Stimulated activated naive CD8-positive, alpha-beta T cell treated with anti-CD3 and anti-CD28 coated beads, Interleukin-15, amount 100 ng/mL, for 72 hours (primary cell): ENCODE measurements around the gene NFATC4.
A peak's percentile ranks its signal among the peaks of the same experiment; 100 is the strongest.

ENCODE experiments used
- ATAC-seq: fragments of 150-1000 bp; cut with Tn5 transposase; 2 replicates; pipeline ENCODE4 v1.10.0; 2021; ENCODE audit warnings: mild to moderate bottlenecking, moderate library complexity
- DNase-seq, 2 donors: peaks; one replicate each; pipeline ENCODE4 v3.0.0; 2021 to 2022
- H3K27ac Mint-ChIP-seq, 2 donors: one replicate each; pipeline ENCODE4 v1.8.0; 2022; ENCODE audit warnings: mild to moderate bottlenecking in 2 of 2, mixed read lengths in 2 of 2, moderate library complexity in 2 of 2
- H3K27me3 Mint-ChIP-seq: one replicate; pipeline ENCODE4 v1.8.0; 2022; ENCODE audit warnings: mixed read lengths
- H3K4me1 Mint-ChIP-seq: one replicate; pipeline ENCODE4 v1.8.0; 2022; ENCODE audit warnings: mild to moderate bottlenecking, mixed read lengths
- H3K4me3 Mint-ChIP-seq, 2 donors: one replicate each; pipeline ENCODE4 v1.8.0; 2022; ENCODE audit warnings: mild to moderate bottlenecking in 2 of 2, mixed read lengths in 2 of 2, moderate library complexity in 1 of 2
- H3K9me3 Mint-ChIP-seq, 2 donors: one replicate each; pipeline ENCODE4 v1.8.0; 2022; ENCODE audit warnings: mixed read lengths in 2 of 2

NFATC4 gene

DNA sequence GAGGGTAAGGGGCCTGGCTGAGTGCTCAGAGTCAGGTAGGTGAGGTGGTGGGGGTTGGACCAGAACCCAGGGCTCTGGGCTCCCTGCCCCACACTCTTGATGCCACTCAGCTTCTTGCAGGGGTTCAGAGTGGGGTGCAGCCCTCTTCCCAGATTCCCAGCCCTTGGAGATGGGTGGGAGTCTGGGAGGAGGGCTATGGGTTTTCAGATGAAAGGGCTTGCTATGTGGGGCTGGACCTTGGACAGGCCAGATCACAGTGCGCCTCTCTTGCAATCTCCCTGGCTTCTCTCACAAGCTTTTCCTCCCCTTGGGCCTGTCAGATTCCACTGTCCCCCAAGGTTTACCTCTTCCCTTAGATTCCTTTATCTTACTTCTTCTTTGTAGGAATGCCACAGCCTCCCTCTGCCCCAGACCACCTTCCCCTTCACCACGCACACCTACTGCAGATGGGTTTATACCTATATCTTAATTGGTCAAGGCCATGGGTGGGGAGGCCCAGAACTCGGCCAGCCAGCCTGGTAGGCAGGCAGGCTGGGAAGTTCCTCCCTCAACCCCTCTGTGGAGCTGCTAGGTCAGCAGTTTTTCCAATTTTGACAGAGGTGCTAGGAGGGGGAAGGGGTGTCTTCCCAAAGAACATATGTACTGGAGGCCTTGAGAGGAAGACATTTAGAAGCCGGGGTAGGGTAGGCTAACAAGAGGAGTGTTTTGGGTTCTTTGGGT is 32.2 kb downstream of the NFATC4 start:
- peaks cover 18% of the 10 kb centered on the region for H3K4me1 Mint-ChIP-seq
- H3K4me3 Mint-ChIP-seq = peak overlapping the region; percentile 19 to 80
- DNase-seq (no peak), ATAC-seq (no peak)
- peaks cover 50% of the 10 kb centered on the region for H3K27me3 Mint-ChIP-seq
- no peaks in the 10 kb centered on the region for H3K9me3 Mint-ChIP-seq
- no peak overlapping the region for H3K27ac Mint-ChIP-seq

DNA sequence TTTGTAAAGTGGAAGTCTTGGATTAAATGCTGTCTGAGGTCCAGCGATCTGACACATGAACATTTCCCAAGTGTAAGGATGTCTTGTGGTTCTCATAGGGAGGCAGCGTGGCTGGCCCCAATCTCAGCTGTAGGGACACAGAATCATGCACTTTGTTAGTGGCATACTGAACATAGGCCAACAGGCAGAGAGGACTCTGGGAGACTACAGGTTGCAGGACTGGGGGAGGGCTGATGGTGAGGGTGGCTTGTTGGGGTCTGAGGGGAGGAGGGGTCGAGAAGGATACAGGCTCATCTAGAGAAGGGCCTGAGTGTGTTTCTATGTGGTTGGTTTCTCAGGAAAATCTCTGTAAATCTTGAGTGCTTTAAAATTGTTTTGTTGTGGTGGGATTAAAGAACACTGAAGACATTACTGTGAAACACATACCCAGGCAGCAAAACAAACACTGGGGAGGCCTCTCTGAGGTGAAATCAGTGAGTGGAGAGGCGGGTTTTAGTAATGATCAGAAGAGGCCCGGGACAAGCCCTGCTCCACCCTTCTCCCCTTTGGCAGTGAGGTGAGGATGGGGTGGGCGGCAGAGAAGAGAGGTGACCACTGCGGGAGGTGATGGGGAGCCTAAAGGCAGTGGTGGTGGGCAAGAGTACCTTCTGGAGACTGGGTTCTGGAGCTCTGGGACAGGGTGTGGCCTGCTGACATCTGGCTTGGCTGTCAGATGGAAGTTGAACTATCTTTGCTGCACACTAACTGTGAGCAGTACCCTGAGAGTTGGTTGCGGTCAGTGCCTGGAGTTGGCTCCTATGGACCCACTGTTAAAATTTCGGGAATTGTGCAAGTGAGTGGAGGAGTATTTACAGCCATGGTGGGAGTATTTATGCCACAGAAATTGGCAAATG is 34.1 kb downstream of the NFATC4 start:
- H3K4me1 Mint-ChIP-seq = peaks cover 13% of the 10 kb centered on the region
- ATAC-seq (no peak), DNase-seq (no peak)
- no peak overlapping the region for H3K4me3 Mint-ChIP-seq
- H3K27ac Mint-ChIP-seq = no peak overlapping the region
- no peaks in the 10 kb centered on the region for H3K9me3 Mint-ChIP-seq
- peaks cover 43% of the 10 kb centered on the region for H3K27me3 Mint-ChIP-seq

DNA sequence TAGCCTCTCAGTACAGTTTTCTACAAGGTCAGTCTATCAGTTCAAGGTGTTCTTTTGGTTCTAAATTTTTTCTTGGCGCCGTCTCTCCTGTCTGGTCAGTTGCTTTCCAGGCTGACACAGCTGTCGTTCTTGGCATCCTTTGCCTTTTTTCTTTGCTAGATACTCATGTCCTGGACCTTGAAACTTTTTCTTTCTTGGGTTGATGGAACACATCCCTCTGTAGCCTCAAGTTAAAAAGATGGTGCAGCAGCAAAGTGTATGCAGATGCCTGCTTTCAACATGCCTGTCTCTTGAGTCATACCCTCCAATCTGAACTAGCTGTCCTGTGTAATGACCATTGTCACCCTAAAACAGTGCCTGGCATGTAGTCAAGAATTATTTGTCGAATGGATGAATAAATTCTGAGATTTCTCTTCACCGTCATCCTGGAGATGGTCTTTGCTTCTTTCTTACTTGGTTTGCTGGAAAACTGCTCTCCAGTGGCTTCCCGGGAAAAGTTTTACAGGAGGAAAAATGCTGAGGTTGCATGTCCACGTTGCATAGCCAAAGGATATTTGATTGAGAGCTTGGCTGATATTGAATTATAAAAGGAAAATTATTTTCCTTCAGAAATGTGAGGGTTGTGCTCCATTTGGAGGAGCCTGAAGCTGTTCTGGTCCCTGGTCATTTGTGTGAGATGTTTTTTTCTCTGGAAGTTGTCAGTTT is 35.5 kb downstream of the NFATC4 start:
- Mint-ChIP-seq H3K27ac (peak overlapping the region in 1 of 2 donors; percentile 5), H3K9me3 (no peaks in the 10 kb centered on the region), H3K4me3 (no peak overlapping the region), H3K4me1 (peaks cover 13% of the 10 kb centered on the region), H3K27me3 (peaks cover 34% of the 10 kb centered on the region)
- ATAC-seq (no peak), DNase-seq (no peak)

DNA sequence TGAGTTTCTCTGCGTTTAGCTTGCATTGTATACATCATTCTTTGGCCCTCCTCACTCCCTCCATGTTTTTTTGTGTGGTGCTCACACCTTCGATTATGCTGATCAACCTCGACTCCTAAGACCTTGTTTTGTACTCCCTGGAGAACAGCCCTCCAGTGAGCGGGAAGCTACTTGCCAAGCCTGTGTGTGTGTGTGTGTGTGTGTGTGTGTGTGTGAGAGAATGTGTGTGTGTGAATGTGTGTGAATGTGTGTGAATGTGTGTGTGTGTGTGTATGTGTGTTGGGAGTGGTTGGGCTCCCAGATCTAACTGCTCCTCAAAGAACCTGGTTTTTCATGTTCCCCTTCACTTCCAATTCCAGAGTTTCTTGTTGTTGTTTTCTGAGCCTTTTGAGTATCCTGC is 36.8 kb downstream of the NFATC4 start:
- no peak overlapping the region for H3K4me3 Mint-ChIP-seq
- no peak for DNase-seq
- H3K27ac Mint-ChIP-seq = no peak overlapping the region
- H3K9me3 Mint-ChIP-seq = no peaks in the 10 kb centered on the region
- no peak for ATAC-seq
- peaks cover 5% of the 10 kb centered on the region for H3K4me1 Mint-ChIP-seq
- H3K27me3 Mint-ChIP-seq = peaks cover 26% of the 10 kb centered on the region

DNA sequence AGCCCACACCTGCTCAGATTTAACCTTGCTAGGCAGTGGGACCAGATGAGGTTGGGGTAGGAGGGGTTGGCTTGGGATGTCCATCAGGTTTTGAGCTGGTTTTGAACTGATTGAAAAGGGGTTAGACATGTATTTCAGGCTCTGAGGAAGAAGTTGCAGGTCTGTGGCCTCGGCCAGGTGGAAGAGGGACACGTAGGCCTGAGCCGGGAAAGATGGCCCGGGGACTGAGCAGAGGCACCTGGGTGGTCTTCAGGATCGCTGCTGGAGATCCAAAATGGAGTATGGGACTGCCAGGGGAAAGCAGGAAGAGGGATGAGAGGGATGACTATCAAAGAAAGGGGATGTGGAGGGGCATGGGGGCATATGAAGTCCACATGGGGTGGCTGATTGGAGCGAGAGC is 38.4 kb downstream of the NFATC4 start:
- ATAC-seq = no peak
- H3K9me3 Mint-ChIP-seq = no peaks in the 10 kb centered on the region
- peaks cover 5% of the 10 kb centered on the region for H3K4me1 Mint-ChIP-seq
- H3K27me3 Mint-ChIP-seq = peaks cover 18% of the 10 kb centered on the region
- DNase-seq = no peak
- no peak overlapping the region for H3K4me3 Mint-ChIP-seq
- H3K27ac Mint-ChIP-seq = no peak overlapping the region

DNA sequence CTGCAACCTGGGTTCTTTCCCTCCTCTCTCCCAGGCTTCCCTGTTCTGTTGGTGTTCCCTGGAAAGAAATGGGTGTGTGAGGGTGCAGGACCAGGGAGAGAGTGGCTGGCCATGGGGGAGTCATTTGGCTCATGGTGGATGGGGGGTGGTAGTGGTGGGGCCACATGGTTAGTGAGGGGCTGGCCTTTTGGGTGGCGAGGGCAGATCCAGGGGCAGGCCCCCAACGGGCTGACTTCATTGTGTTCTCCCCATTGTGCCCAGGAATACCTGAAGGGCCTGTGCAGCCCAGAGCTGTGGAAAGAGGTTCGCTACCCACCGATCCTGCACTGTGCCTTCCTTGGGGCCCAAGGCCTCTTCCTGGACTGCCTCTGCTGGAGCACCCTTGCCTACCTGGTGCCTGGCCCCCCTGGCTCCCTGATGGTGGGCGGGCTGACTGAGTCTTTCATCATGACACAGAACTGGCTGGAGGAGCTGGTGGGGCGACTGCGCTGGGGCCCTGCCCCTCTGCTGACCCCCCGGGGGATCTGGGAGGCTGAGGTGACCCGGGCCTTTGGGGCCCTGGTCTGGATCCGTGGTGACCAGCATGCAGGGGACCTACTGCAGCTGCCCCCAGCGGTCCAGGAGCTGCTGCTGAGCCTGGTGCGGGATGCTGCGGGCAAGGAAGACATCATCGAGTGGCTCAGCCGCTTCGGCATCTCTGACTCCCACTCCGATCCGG is 39.8 kb downstream of the NFATC4 start:
- Mint-ChIP-seq H3K9me3 (no peaks in the 10 kb centered on the region), H3K27ac (peak overlapping the region in 1 of 2 donors; percentile 27), H3K4me3 (no peak overlapping the region), H3K4me1 (no peaks in the 10 kb centered on the region), H3K27me3 (peaks cover 17% of the 10 kb centered on the region)
- DNase-seq = no peak
- no peak for ATAC-seq

DNA sequence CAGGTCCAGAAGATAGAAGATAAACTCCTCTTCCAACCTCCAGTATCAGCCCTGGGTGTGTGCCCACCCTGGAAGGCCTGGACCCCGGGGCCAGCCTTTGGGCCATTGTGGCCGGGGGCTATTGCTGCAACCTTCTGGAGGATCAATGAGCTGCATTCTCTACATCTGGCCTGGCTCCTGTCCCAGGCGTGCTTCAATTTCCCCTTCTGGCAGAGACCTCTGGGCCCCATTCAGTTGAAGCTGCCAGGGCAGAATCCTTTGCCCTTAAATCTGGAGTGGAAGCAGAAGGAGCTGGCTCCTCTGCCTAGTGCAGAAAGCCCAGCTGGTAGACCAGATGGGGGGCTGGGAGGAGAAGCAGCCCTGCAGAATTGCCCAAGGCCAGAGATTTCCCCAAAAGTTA is 40.8 kb downstream of the NFATC4 start:
- Mint-ChIP-seq H3K4me3 (no peak overlapping the region), H3K4me1 (no peaks in the 10 kb centered on the region), H3K9me3 (no peaks in the 10 kb centered on the region), H3K27me3 (peaks cover 7% of the 10 kb centered on the region), H3K27ac (peak overlapping the region in 1 of 2 donors; percentile 59)
- DNase-seq = no peak
- no peak for ATAC-seq

DNA sequence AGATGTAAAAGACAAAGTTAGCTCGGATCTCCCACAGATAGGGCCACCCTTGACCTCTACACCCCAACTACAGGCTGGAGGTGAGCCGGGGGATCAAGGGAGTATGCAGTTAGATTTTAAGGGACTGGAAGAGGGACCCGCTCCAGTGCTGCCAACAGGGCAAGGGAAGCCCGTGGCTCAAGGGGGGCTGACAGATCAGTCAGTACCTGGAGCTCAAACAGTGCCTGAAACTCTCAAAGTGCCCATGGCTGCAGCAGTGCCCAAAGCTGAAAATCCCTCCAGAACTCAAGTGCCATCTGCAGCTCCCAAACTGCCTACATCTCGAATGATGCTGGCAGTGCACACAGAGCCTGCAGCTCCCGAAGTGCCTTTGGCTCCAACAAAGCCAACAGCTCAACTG is 41.2 kb downstream of the NFATC4 start:
- H3K9me3 Mint-ChIP-seq = no peaks in the 10 kb centered on the region
- no peak overlapping the region for H3K4me3 Mint-ChIP-seq
- ATAC-seq (no peak), DNase-seq (no peak)
- H3K27me3 Mint-ChIP-seq = peaks cover 3% of the 10 kb centered on the region
- no peak overlapping the region for H3K27ac Mint-ChIP-seq
- H3K4me1 Mint-ChIP-seq = no peaks in the 10 kb centered on the region

DNA sequence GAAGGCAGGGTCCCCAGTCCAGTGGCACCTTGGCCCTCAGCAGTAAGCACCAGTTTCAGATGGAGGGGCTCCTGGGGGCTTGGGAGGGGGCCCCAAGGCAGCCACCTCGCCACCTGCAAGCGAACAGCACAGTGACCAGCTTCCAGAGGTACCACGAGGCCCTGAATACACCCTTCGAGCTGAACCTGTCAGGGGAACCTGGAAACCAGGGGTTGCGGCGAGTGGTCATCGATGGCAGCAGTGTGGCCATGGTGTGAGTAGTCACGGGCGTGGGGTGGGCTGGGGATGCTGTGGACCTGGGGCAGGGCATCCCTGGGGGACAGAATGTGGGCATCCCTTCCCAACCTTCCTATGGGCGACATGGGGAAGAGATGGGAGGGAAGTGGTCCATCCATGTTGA is 42.0 kb downstream of the NFATC4 start:
- no peak overlapping the region for H3K27ac Mint-ChIP-seq
- no peaks in the 10 kb centered on the region for H3K27me3 Mint-ChIP-seq
- H3K4me1 Mint-ChIP-seq = no peaks in the 10 kb centered on the region
- no peak overlapping the region for H3K4me3 Mint-ChIP-seq
- ATAC-seq (no peak), DNase-seq (no peak)
- no peaks in the 10 kb centered on the region for H3K9me3 Mint-ChIP-seq

DNA sequence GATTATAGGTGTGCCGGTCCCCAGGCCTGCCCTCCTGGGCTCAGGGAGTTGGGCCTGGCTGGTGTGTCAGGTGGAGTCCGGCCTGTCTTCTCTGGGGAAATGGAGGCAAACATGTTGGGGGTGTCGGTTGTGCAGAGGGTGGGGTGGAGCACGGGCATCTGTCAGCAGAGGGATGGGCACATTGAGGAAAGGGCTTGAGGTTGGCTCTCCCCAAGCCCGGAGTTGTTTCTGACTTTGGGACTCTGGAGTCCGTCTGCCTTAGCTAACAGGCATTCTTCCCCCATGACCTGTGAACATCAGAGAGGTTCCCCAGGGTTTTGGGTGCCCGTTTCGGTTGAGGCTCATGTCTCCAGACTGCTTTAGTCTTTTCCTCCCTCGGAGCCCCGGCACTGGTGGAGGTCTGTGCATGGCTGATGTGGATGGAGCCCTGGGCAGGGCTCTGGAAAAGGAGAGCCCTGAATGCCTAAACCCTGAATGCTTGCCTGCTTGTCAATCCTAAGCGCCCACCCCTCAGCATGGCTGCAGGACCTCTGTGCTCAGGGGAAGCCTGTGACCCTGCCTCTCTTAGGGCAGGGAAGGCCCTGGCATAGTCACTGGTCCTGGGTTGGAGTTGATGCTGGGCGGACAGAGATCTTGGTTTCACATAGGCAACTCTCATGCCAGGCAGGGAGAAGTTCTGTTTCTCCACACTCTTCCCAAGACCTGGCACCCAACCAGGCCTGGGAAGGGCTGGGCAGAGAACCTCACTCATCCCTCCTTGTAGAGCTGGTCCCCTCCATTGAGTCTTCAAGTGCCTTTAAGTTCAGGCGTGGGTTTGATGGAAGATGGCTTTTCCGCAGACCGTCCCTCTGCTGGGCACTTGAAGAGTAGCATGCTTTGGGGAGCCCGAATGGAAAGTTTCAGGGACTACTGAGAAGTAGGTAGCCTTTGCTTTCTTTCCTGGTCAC is 43.7 kb downstream of the NFATC4 start:
- Mint-ChIP-seq H3K27ac (no peak overlapping the region), H3K4me3 (no peak overlapping the region), H3K4me1 (no peaks in the 10 kb centered on the region), H3K27me3 (no peaks in the 10 kb centered on the region), H3K9me3 (no peaks in the 10 kb centered on the region)
- ATAC-seq = peak; percentile 58
- DNase-seq = no peak

DNA sequence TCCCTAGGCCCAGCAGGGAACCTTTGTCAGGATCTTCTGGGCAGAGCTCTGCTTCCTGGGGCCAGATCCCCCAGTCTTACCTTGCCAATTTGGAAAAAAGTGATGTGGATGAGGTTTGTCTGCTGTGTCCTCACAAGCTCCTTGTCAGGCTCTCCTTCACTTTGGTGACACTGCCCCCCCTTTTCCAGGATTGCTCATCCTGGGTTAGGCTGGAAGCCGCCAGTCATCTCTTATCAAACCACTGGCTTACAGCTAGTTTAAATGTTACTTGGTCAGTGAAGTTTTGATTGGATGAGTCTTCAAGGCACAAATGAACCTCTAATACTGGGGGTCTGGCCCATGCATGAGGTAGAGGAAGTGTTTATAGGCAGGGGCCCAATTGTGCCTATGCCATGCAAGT is 46.1 kb downstream of the NFATC4 start:
- Mint-ChIP-seq H3K4me3 (no peak overlapping the region), H3K27ac (no peak overlapping the region), H3K27me3 (peaks cover 4% of the 10 kb centered on the region), H3K9me3 (no peaks in the 10 kb centered on the region), H3K4me1 (no peaks in the 10 kb centered on the region)
- ATAC-seq = no peak
- DNase-seq = no peak

DNA sequence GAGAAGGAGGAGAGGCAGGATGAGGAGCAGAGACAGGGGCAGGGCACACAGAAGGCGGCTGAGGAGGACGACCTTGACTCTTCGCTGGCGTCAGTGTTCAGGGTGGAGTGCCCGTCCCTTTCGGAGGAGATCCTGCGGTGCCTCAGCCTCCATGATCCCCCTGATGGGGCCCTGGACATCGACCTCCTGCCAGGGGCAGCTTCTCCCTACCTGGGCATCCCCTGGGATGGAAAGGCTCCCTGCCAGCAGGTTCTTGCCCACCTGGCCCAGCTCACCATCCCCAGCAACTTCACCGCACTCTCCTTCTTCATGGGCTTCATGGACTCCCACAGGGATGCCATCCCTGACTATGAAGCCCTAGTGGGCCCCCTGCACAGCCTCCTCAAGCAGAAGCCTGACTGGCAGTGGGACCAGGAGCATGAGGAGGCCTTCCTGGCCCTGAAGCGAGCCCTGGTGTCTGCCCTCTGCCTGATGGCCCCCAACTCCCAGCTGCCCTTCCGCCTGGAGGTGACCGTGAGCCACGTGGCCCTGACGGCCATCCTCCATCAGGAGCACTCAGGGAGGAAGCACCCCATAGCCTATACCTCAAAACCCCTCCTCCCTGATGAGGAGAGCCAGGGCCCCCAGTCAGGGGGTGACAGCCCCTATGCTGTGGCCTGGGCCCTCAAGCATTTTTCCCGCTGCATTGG is 46.9 kb downstream of the NFATC4 start:
- ATAC-seq (peak; percentile 13), DNase-seq (no peak)
- Mint-ChIP-seq H3K9me3 (no peaks in the 10 kb centered on the region), H3K27me3 (peaks cover 11% of the 10 kb centered on the region), H3K27ac (peak overlapping the region in 1 of 2 donors; percentile 68), H3K4me1 (no peaks in the 10 kb centered on the region), H3K4me3 (no peak overlapping the region)

DNA sequence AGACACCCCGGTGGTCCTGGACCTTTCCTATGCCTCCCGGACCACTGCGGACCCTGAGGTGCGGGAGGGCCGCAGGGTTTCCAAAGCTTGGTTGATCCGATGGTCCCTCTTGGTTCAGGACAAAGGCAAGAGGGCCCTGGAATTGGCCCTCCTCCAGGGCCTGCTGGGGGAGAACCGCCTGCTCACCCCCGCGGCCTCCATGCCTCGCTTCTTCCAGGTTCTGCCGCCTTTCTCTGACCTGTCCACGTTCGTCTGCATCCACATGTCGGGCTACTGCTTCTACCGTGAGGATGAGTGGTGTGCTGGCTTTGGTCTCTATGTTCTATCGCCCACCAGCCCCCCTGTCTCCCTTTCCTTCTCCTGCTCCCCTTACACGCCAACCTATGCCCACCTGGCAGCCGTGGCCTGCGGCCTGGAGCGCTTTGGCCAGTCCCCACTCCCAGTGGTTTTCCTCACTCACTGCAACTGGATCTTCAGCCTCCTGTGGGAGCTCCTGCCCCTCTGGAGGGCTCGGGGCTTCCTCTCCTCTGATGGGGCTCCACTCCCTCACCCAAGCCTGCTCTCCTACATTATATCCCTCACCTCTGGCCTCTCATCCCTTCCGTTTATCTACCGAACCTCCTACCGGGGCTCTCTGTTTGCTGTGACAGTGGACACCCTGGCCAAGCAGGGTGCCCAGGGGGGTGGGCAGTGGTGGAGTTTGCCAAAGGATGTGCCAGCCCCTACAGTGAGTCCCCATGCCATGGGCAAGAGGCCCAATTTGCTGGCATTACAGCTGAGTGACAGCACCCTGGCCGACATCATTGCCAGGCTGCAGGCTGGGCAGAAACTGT is 47.7 kb downstream of the NFATC4 start:
- Mint-ChIP-seq H3K9me3 (no peaks in the 10 kb centered on the region), H3K4me1 (no peaks in the 10 kb centered on the region), H3K27ac (peak overlapping the region; percentile 24 to 36), H3K27me3 (peaks cover 11% of the 10 kb centered on the region), H3K4me3 (no peak overlapping the region)
- DNase-seq (no peak), ATAC-seq (no peak)
